IMR-90 (cell line): ENCODE measurements around the gene C5. TPM values are rescaled to one million over a fixed set of nuclear protein-coding genes. Genes with fewer than 3 reads are reported as not detected.

Experiments used
- ATAC-seq: fragments of 200-7000 bp; cut with Tn5 transposase; 2 replicates; pipeline ENCODE4 v1.9.1; 2020; ENCODE audit warnings: low read depth, mild to moderate bottlenecking, moderate library complexity
- BruUV-seq: library from RNA; stranded (reverse); fragments of 400-500 nt; replicated peaks from 2 replicates; lab custom pipeline; 2021; lab: Mats Ljungman, UMichigan
- CTCF ChIA-PET: fragments of 300-600 bp; formaldehyde crosslinking; extraction: SDS; loops from one replicate; lab custom pipeline; 2021; ENCODE audit warnings: antibody characterized with exemption; lab: Yijun Ruan, JAX
- POLR2A ChIA-PET: fragments of 300-600 bp; sonication (Branson Sonifier 250); formaldehyde crosslinking; loops from one replicate; lab custom pipeline; 2022; ENCODE audit warnings: antibody characterized with exemption; ENCODE audit not compliant: unreplicated experiment; lab: Charles Lee
- DNase-seq: peaks from one replicate; pipeline ENCODE4 v3.0.0; 2013
- H2AFZ ChIP-seq: replicated peaks from 2 replicates; pipeline ENCODE3; 2013; ENCODE audit warnings: low read length, mild to moderate bottlenecking; ENCODE audit not compliant: poor library complexity
- H2AK5ac ChIP-seq: 2 replicates; pipeline ENCODE4 v1.6.1; 2013; ENCODE audit warnings: low read depth, low read length, inconsistent platforms
- H2AK9ac ChIP-seq: replicated peaks from 2 replicates; pipeline ENCODE3; 2013; ENCODE audit warnings: mild to moderate bottlenecking, low read depth, low read length, moderate library complexity; ENCODE audit not compliant: poor library complexity
- H2BK120ac ChIP-seq: 2 replicates; pipeline ENCODE4 v1.6.1; 2013; ENCODE audit warnings: low read depth, low read length, inconsistent platforms
- H2BK15ac ChIP-seq: 3 replicates; pipeline ENCODE4 v1.6.1; 2013; ENCODE audit warnings: low read depth, low read length, inconsistent platforms
- H2BK20ac ChIP-seq: 2 replicates; pipeline ENCODE4 v1.6.1; 2013; ENCODE audit warnings: low read depth, mild to moderate bottlenecking, inconsistent platforms, low read length, moderate library complexity
- H2BK5ac ChIP-seq: 2 replicates; pipeline ENCODE4 v1.6.1; 2013; ENCODE audit warnings: mild to moderate bottlenecking, low read depth, low read length, inconsistent platforms; ENCODE audit not compliant: poor library complexity, severe bottlenecking
- H3K14ac ChIP-seq: replicated peaks from 2 replicates; pipeline ENCODE4 v1.6.1; 2013; ENCODE audit warnings: low read depth, low read length, inconsistent platforms
- H3K18ac ChIP-seq: 2 replicates; pipeline ENCODE4 v1.6.1; 2013; ENCODE audit warnings: low read depth, low read length, control low read depth
- H3K23ac ChIP-seq: 2 replicates; pipeline ENCODE4 v1.6.1; 2013; ENCODE audit warnings: low read depth, low read length, inconsistent platforms
- H3K27ac ChIP-seq: 2 replicates; pipeline ENCODE4 v1.5.1; 2013; ENCODE audit warnings: mild to moderate bottlenecking, control low read depth, low read length; ENCODE audit not compliant: insufficient read depth
- H3K27me3 ChIP-seq: 2 replicates; pipeline ENCODE4 v1.6.1; 2013; ENCODE audit warnings: low read length; ENCODE audit not compliant: control insufficient read depth, insufficient read depth
- H3K36me3 ChIP-seq: 2 replicates; pipeline ENCODE4 v1.6.1; 2013; ENCODE audit warnings: low read length, mixed read lengths; ENCODE audit not compliant: control insufficient read depth, insufficient read depth
- H3K4ac ChIP-seq: 2 replicates; pipeline ENCODE4 v1.6.1; 2013; ENCODE audit warnings: low read depth, low read length, inconsistent platforms
- H3K4me1 ChIP-seq: 2 replicates; pipeline ENCODE4 v1.6.1; 2013; ENCODE audit warnings: low read length, mixed read lengths; ENCODE audit not compliant: control insufficient read depth, insufficient read depth
- H3K4me2 ChIP-seq: 2 replicates; pipeline ENCODE4 v1.6.1; 2013; ENCODE audit warnings: low read depth, mild to moderate bottlenecking, control low read depth, low read length, moderate library complexity
- H3K4me3 ChIP-seq: 2 replicates; pipeline ENCODE4 v1.5.1; 2013; ENCODE audit warnings: low read depth, mild to moderate bottlenecking, control low read depth, low read length, moderate library complexity; ENCODE audit not compliant: insufficient read depth
- H3K56ac ChIP-seq: 2 replicates; pipeline ENCODE4 v1.6.1; 2013; ENCODE audit warnings: low read length, inconsistent platforms; ENCODE audit not compliant: insufficient read depth; ENCODE audit errors: extremely low read depth
- H3K79me1 ChIP-seq, 2 experiments: 2 replicates each; pipeline ENCODE4 v1.6.1; 2013; ENCODE audit warnings: low read length in 2 of 2, inconsistent platforms in 1 of 2, low read depth in 1 of 2
- H3K9ac ChIP-seq: 2 replicates; pipeline ENCODE4 v1.6.1; 2013; ENCODE audit warnings: low read depth, low read length, control low read depth
- H3K9me1 ChIP-seq: 2 replicates; pipeline ENCODE4 v1.6.1; 2013; ENCODE audit warnings: low read length, inconsistent platforms; ENCODE audit not compliant: insufficient read depth
- H3K9me3 ChIP-seq: 2 replicates; pipeline ENCODE4 v1.6.1; 2013; ENCODE audit warnings: low read length; ENCODE audit not compliant: control insufficient read depth, insufficient read depth
- H4K20me1 ChIP-seq: 2 replicates; pipeline ENCODE4 v1.6.1; 2013; ENCODE audit warnings: low read length, inconsistent platforms; ENCODE audit not compliant: insufficient read depth
- H4K5ac ChIP-seq: 2 replicates; pipeline ENCODE4 v1.6.1; 2013; ENCODE audit warnings: mild to moderate bottlenecking, low read depth, low read length, control low read depth
- H4K8ac ChIP-seq, 2 experiments: 2 replicates each; pipeline ENCODE4 v1.6.1; 2013; ENCODE audit warnings: low read depth in 2 of 2, low read length in 2 of 2, control low read depth in 1 of 2, inconsistent platforms in 1 of 2
- H4K91ac ChIP-seq: 2 replicates; pipeline ENCODE4 v1.6.1; 2013; ENCODE audit warnings: low read depth, low read length, inconsistent platforms; ENCODE audit not compliant: insufficient read depth
- BHLHE40 ChIP-seq: fragments of 150-350 bp; IDR thresholded peaks from 2 replicates; pipeline ENCODE4 v1.6.1; 2016; ENCODE audit warnings: mild to moderate bottlenecking, low read depth, low read length
- CEBPB ChIP-seq: IDR thresholded peaks from 2 replicates; pipeline ENCODE4 v1.6.1; 2012; ENCODE audit warnings: low read depth, low read length, improper control_type of control experiment
- CHD1 ChIP-seq: IDR thresholded peaks from 2 replicates; pipeline ENCODE4 v1.6.1; 2012; ENCODE audit warnings: low read depth, low read length, improper control_type of control experiment
- ELK1 ChIP-seq: fragments of 150-350 bp; IDR thresholded peaks from 2 replicates; pipeline ENCODE4 v1.6.1; 2016; ENCODE audit warnings: low read depth, mild to moderate bottlenecking, low read length, moderate library complexity, borderline replicate concordance
- FOS ChIP-seq: fragments of 150-350 bp; IDR thresholded peaks from 2 replicates; pipeline ENCODE4 v1.6.1; 2016; ENCODE audit warnings: low read depth, low read length
- MAFK ChIP-seq: IDR thresholded peaks from 2 replicates; pipeline ENCODE4 v1.6.1; 2012; ENCODE audit warnings: low read depth, low read length, improper control_type of control experiment
- MAZ ChIP-seq: IDR thresholded peaks from 2 replicates; pipeline ENCODE4 v1.6.1; 2012; ENCODE audit warnings: low read depth, mild to moderate bottlenecking, low read length, improper control_type of control experiment, moderate library complexity, borderline replicate concordance
- MXI1 ChIP-seq: IDR thresholded peaks from 2 replicates; pipeline ENCODE4 v1.6.1; 2012; ENCODE audit warnings: low read depth, mild to moderate bottlenecking, low read length, moderate library complexity, borderline replicate concordance
- NFE2L2 ChIP-seq: fragments of 150-350 bp; IDR thresholded peaks from 2 replicates; pipeline ENCODE4 v1.6.1; 2016; ENCODE audit warnings: low read depth, mild to moderate bottlenecking, low read length
- POLR2A ChIP-seq: IDR thresholded peaks from 2 replicates; pipeline ENCODE4 v1.6.1; 2012; ENCODE audit warnings: mild to moderate bottlenecking, low read depth, low read length
- RAD21 ChIP-seq: IDR thresholded peaks from 2 replicates; pipeline ENCODE4 v1.6.1; 2012; ENCODE audit warnings: low read length, improper control_type of control experiment
- RCOR1 ChIP-seq: IDR thresholded peaks from 2 replicates; pipeline ENCODE4 v1.6.1; 2012; ENCODE audit warnings: mild to moderate bottlenecking, low read length, improper control_type of control experiment; ENCODE audit not compliant: insufficient replicate concordance
- RFX5 ChIP-seq: IDR thresholded peaks from 2 replicates; pipeline ENCODE4 v1.8.0; 2012; ENCODE audit warnings: low read depth, mild to moderate bottlenecking, low read length, moderate library complexity
- SMC3 ChIP-seq: fragments of 150-350 bp; IDR thresholded peaks from 2 replicates; pipeline ENCODE4 v1.6.1; 2016; ENCODE audit warnings: low read depth, mild to moderate bottlenecking, antibody characterized with exemption, low read length, moderate library complexity
- WGBS, 2 experiments: methylation state at CpG; one replicate each; pipeline versions ENCODE4 v1.1.5 to v1.1.7; 2013; ENCODE audit warnings: missing lambda C conversion rate in 2 of 2; ENCODE audit not compliant: insufficient read length in 1 of 2; ENCODE audit errors: extremely low coverage in 2 of 2; 5-methylcytosine and 5-hydroxymethylcytosine counted together
- dilution Hi-C: fragments of 300-500 bp; cut with HindIII; formaldehyde crosslinking; loops from one replicate; pipeline ENCODE4 v1.14.3; 2018; ENCODE audit warnings: low sequenced_read_pairs; ENCODE audit not compliant: unreplicated experiment
- in situ Hi-C: fragments of 300-500 bp; cut with MboI; formaldehyde crosslinking; loops from 3 replicates; pipeline ENCODE4 v1.14.3; 2019; ENCODE audit warnings: low sequenced_read_pairs, inconsistent platforms, mixed read lengths
- intact Hi-C: fragments of 100-400 bp; cut with micrococcal nuclease; formaldehyde crosslinking; loops from 2 replicates; pipeline ENCODE4 v1.10.0; 2022
- polyA plus RNA-seq, 3 experiments: library from polyadenylated mRNA; depleted of rRNA; stranded (reverse); fragments of >200 nt; gene quantifications; 2 replicates each; pipeline ENCODE4 v1.2.3, GENCODE V29; 2012; ENCODE audit warnings: low replicate concordance in 1 of 3
- total RNA-seq: library from RNA; depleted of rRNA; stranded (reverse); fragments of >200 nt; gene quantifications from 2 replicates; pipeline ENCODE4 v1.2.3, GENCODE V29; 2012
- TF ChIP-seq, protein P1 (sequence below): fragments of 150-350 bp; IDR thresholded peaks from 2 replicates; pipeline ENCODE4 v1.6.1; 2017; ENCODE audit warnings: mild to moderate bottlenecking, antibody characterized with exemption, low read length, low read depth
- TF ChIP-seq, protein P2 (sequence below): conservative IDR thresholded peaks from 2 replicates; pipeline ENCODE4 v1.5.1; 2012; ENCODE audit warnings: mild to moderate bottlenecking, low read depth, low read length, improper control_type of control experiment

Gene C5
- total and polyA plus RNA-seq, 2 of the 4 experiments (the other 2 are of a cell fraction), result 1.5 to 2.3 TPM

GRCh38 chr9:120951960-120952618 is 98.0 kb downstream of the C5 start:
- Histone ChIP-seq H3K23ac (no peak overlapping the region), H2AFZ (no peak overlapping the region), H3K4ac (no peak overlapping the region), H4K8ac (no peak overlapping the region), H2AK5ac (no peak overlapping the region), H2BK120ac (no peak overlapping the region), H3K9me3 (no peaks in the 10 kb centered on the region), H3K18ac (no peak overlapping the region), H4K5ac (no peak overlapping the region), H3K9ac (no peak overlapping the region), H2BK5ac (no peak overlapping the region), H3K14ac (no peak overlapping the region), H3K27ac (no peak overlapping the region), H3K56ac (no peak overlapping the region), H3K79me1 (no peaks in the 10 kb centered on the region), H3K27me3 (no peaks in the 10 kb centered on the region), H2AK9ac (no peak overlapping the region), H4K20me1 (no peaks in the 10 kb centered on the region), H2BK20ac (no peak overlapping the region), H3K36me3 (no peaks in the 10 kb centered on the region), H3K4me1 (peaks cover 2% of the 10 kb centered on the region; the same call in 1 of the 2 replicates), H3K4me3 (no peak overlapping the region), H2BK15ac (no peak overlapping the region), H3K4me2 (no peak overlapping the region), H4K91ac (no peak overlapping the region), H3K9me1 (no peaks in the 10 kb centered on the region)
- ChIA-PET CTCF (no interaction called here), POLR2A (no interaction called here)
- ATAC-seq (no peak), DNase-seq (no peak)
- dilution Hi-C loops, result no loop called here
- no CpG with 5 or more reads among the region's 9 CpGs for WGBS, 2 experiments
- intact Hi-C loops, result no loop called here
- no TSS peak for BruUV-seq
- in situ Hi-C loops, result no loop called here
- TF ChIP-seq MAFK, result no peak
- TF ChIP-seq RAD21, result no peak
- no peak for TF ChIP-seq POLR2A
- no peak for TF ChIP-seq RCOR1
- no peak for TF ChIP-seq ELK1
- TF ChIP-seq RFX5, result no peak
- TF ChIP-seq CEBPB, result no peak
- no peak for TF ChIP-seq MAZ
- TF ChIP-seq BHLHE40, result no peak
- TF ChIP-seq, protein P1, sequence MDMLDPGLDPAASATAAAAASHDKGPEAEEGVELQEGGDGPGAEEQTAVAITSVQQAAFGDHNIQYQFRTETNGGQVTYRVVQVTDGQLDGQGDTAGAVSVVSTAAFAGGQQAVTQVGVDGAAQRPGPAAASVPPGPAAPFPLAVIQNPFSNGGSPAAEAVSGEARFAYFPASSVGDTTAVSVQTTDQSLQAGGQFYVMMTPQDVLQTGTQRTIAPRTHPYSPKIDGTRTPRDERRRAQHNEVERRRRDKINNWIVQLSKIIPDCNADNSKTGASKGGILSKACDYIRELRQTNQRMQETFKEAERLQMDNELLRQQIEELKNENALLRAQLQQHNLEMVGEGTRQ, result no peak
- no peak for TF ChIP-seq NFE2L2
- no peak for TF ChIP-seq CHD1
- no peak for TF ChIP-seq FOS
- no peak for TF ChIP-seq SMC3
- TF ChIP-seq MXI1, result no peak
- TF ChIP-seq, protein P2, sequence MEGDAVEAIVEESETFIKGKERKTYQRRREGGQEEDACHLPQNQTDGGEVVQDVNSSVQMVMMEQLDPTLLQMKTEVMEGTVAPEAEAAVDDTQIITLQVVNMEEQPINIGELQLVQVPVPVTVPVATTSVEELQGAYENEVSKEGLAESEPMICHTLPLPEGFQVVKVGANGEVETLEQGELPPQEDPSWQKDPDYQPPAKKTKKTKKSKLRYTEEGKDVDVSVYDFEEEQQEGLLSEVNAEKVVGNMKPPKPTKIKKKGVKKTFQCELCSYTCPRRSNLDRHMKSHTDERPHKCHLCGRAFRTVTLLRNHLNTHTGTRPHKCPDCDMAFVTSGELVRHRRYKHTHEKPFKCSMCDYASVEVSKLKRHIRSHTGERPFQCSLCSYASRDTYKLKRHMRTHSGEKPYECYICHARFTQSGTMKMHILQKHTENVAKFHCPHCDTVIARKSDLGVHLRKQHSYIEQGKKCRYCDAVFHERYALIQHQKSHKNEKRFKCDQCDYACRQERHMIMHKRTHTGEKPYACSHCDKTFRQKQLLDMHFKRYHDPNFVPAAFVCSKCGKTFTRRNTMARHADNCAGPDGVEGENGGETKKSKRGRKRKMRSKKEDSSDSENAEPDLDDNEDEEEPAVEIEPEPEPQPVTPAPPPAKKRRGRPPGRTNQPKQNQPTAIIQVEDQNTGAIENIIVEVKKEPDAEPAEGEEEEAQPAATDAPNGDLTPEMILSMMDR, result no peak
